Gastroesophageal sphincter (tissue), 3 donors: ENCODE measurements around the gene MKI67.

Source experiments
- POLR2A ChIP-seq, 2 donors: fragments of 450-650 bp; IDR thresholded peaks; one replicate each; pipeline ENCODE4 v1.6.1; 2017; ENCODE audit warnings: antibody characterized with exemption in 2 of 2, mild to moderate bottlenecking in 2 of 2, moderate library complexity in 1 of 2
- POLR2AphosphoS5 ChIP-seq: sonication (generic); formaldehyde crosslinking; IDR thresholded peaks from one replicate; pipeline ENCODE4 v1.6.1; 2017; ENCODE audit warnings: antibody characterized with exemption
- TF ChIP-seq, protein P1 (sequence below), 4 experiments: fragments of 200-600 bp in 2 of 4; fragments of 450-650 bp in 2 of 4; sonication (generic) in 1 of 4; IDR thresholded peaks; one replicate each; pipeline ENCODE4 v1.5.1; 2017 to 2019; ENCODE audit warnings: antibody characterized with exemption in 4 of 4, mild to moderate bottlenecking in 2 of 4, moderate library complexity in 2 of 4

DNA sequence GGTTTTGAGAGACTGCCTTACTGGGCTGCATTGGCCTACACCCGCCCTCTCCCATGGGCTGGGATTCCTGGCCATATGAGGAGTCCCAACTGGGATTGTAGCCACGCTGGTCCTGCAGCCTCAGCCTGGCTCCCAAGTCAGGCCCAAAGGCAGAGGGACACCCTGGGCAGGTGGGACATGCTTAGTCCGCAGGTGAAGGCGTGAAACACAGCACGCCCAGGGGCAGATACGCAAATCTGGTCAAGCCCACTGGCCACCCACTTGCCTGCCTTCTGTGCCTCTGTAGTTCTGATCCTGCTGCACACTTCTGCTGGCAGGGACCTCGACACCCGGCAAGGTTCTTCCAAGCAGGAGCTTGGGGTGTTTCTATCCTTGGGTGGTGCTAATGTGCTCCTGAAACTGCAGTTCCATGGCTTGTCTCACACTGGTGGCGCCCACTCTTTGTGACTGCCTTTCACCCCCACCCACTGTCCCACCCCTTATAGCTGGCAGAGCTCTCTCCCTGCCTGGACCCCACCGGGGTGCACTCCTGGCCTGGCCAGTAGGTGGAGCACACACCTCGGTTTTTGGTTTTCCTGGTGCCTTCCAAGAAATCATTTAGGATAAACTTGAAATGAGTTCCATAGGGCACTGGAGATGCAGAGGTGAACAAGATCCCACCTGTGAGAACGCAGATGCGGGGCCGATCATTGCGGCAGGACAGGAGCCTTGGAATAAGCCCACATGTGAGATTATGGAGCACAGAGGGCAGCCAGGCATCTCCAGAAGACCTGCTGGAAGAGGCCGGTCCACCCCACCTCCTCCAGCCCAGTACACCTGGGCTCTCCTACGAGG is 47.9 kb downstream of the MKI67 start:
- TF ChIP-seq, protein P1, sequence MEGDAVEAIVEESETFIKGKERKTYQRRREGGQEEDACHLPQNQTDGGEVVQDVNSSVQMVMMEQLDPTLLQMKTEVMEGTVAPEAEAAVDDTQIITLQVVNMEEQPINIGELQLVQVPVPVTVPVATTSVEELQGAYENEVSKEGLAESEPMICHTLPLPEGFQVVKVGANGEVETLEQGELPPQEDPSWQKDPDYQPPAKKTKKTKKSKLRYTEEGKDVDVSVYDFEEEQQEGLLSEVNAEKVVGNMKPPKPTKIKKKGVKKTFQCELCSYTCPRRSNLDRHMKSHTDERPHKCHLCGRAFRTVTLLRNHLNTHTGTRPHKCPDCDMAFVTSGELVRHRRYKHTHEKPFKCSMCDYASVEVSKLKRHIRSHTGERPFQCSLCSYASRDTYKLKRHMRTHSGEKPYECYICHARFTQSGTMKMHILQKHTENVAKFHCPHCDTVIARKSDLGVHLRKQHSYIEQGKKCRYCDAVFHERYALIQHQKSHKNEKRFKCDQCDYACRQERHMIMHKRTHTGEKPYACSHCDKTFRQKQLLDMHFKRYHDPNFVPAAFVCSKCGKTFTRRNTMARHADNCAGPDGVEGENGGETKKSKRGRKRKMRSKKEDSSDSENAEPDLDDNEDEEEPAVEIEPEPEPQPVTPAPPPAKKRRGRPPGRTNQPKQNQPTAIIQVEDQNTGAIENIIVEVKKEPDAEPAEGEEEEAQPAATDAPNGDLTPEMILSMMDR (IDR thresholded peaks at IDR 0.05): peak in 2 of 4 experiments; percentile 30 to 52
- TF ChIP-seq POLR2A (IDR thresholded peaks at IDR 0.05): no peak
- no peak for TF ChIP-seq POLR2AphosphoS5
